ENCODE data around the gene TCF4. TPM values are rescaled to one million over a fixed set of nuclear protein-coding genes. Genes with fewer than 3 reads are reported as not detected.

The TCF4 gene
- polyA plus RNA-seq, 1 of the 3 experiments (the other 2 are of a cell fraction) = 39.1 TPM

- Histone ChIP-seq H3K36me3 (replicated peaks in 1 of 2; ENCODE audit: control insufficient read depth in 1 of 2, insufficient read depth in 2 of 2, low read length in 1 of 2) (no peaks in the 10 kb centered on the region), H3K9me2 (no peaks in the 10 kb centered on the region), H3K4me1 (ENCODE audit: control insufficient read depth in 1 of 2, insufficient read depth in 2 of 2, low read depth in 1 of 2, low read length in 1 of 2) (peaks cover 6 to 12% of the 10 kb centered on the region in 2 experiments; a peak in 3 of 4 replicates), H3F3A (replicated peaks; ENCODE audit: insufficient read depth) (no peaks in the 10 kb centered on the region), H2AFZ (ENCODE audit: low read depth) (no peak overlapping the region), H3K27ac (ENCODE audit: low read depth in 2 of 2, low read length in 1 of 2) (no peak overlapping the region), H4K20me1 (ENCODE audit: insufficient read depth) (no peaks in the 10 kb centered on the region), H3K27me3 (ENCODE audit: insufficient read depth) (no peaks in the 10 kb centered on the region), H3K9me3 (no peaks in the 10 kb centered on the region), H3K79me2 (ENCODE audit: insufficient read depth) (peaks cover 87% of the 10 kb centered on the region), H3K9ac (no peak overlapping the region), H3K4me3 (ENCODE audit: low read depth in 2 of 2, low read length in 1 of 2) (no peak overlapping the region), H3K4me2 (no peak overlapping the region)
- ChIA-PET POLR2A (no interaction called here), CTCF (no interaction called here)
- TF ChIP-seq FOXJ3 (CRISPR knock-in tag; IDR thresholded peaks at IDR 0.05) (no peak), RXRA (IDR thresholded peaks at IDR 0.05; ENCODE audit: borderline replicate concordance, low read depth) (no peak), NFIC (IDR thresholded peaks at IDR 0.05; ENCODE audit: borderline replicate concordance) (no peak), MXI1 (IDR thresholded peaks at IDR 0.05; ENCODE audit: low read depth, low read length) (no peak), FOSL2 (IDR thresholded peaks at IDR 0.05; ENCODE audit: borderline replicate concordance, low read depth) (no peak), EZH2phosphoT487 (IDR thresholded peaks at IDR 0.05; ENCODE audit: borderline replicate concordance, low read depth) (no peak), PBX3 (IDR thresholded peaks at IDR 0.05) (no peak), MEF2A (IDR thresholded peaks at IDR 0.05; ENCODE audit: borderline replicate concordance, low read depth) (no peak), TAF1 (IDR thresholded peaks at IDR 0.05; ENCODE audit: borderline replicate concordance, low read depth, low read length) (no peak), JUND (IDR thresholded peaks at IDR 0.05) (no peak)
- no peak for DNase-seq
Measured at GRCh38 chr18:55525845-55526244, 62.1 kb downstream of the TCF4 start.

GRCh38 chr18:55524353-55525073 is 63.5 kb downstream of the TCF4 start:
- no peak for DNase-seq
- H3K79me2 ChIP-seq (ENCODE audit: insufficient read depth) = peaks cover 77% of the 10 kb centered on the region
- H3K36me3 ChIP-seq (replicated peaks in 1 of 2; ENCODE audit: control insufficient read depth in 1 of 2, insufficient read depth in 2 of 2, low read length in 1 of 2) = no peaks in the 10 kb centered on the region
- ChIA-PET POLR2A (no interaction called here), CTCF (interaction anchor here (0.9 kb wide), 1 partner anchor 290 kb away, joined by 3 read pairs; no protein-coding TSS in a partner anchor)
- H3K4me1 ChIP-seq (ENCODE audit: control insufficient read depth in 1 of 2, insufficient read depth in 2 of 2, low read depth in 1 of 2, low read length in 1 of 2) = peaks cover 6 to 12% of the 10 kb centered on the region in 2 experiments; a peak in 3 of 4 replicates
- H2AFZ ChIP-seq (ENCODE audit: low read depth) = no peak overlapping the region
- no peaks in the 10 kb centered on the region for H3K9me2 ChIP-seq
- H3K27me3 ChIP-seq (ENCODE audit: insufficient read depth) = no peaks in the 10 kb centered on the region
- no peaks in the 10 kb centered on the region for H3F3A ChIP-seq (replicated peaks; ENCODE audit: insufficient read depth)
- H4K20me1 ChIP-seq (ENCODE audit: insufficient read depth) = no peaks in the 10 kb centered on the region
- no peak overlapping the region for H3K4me3 ChIP-seq (ENCODE audit: low read depth in 2 of 2, low read length in 1 of 2)
- TF ChIP-seq POLR2AphosphoS5 (IDR thresholded peaks at IDR 0.05; ENCODE audit: low read depth, low read length) = no peak
- no peak for TF ChIP-seq YY1 (IDR thresholded peaks at IDR 0.05; ENCODE audit: low read depth)
- TF ChIP-seq USF2 (IDR thresholded peaks at IDR 0.05; ENCODE audit: borderline replicate concordance, low read depth, low read length) = no peak
- no peak for TF ChIP-seq USF1 (IDR thresholded peaks at IDR 0.05; ENCODE audit: borderline replicate concordance, low read depth)
- no peak for TF ChIP-seq RAD21 (IDR thresholded peaks at IDR 0.05; ENCODE audit: low read length)
- no peak for TF ChIP-seq CHD2 (IDR thresholded peaks at IDR 0.05; ENCODE audit: low read length, partially characterized antibody)
- no peak for TF ChIP-seq TEAD4 (IDR thresholded peaks at IDR 0.05; ENCODE audit: borderline replicate concordance, insufficient read depth)
- H3K9me3 ChIP-seq = no peaks in the 10 kb centered on the region
- no peak overlapping the region for H3K4me2 ChIP-seq
- H3K9ac ChIP-seq = no peak overlapping the region
- H3K27ac ChIP-seq (ENCODE audit: low read depth in 2 of 2, low read length in 1 of 2) = no peak overlapping the region
